ENCODE results near the gene EP300.
A peak's percentile ranks its signal among the peaks of the same experiment; 100 is the strongest.

Gene EP300

DNA sequence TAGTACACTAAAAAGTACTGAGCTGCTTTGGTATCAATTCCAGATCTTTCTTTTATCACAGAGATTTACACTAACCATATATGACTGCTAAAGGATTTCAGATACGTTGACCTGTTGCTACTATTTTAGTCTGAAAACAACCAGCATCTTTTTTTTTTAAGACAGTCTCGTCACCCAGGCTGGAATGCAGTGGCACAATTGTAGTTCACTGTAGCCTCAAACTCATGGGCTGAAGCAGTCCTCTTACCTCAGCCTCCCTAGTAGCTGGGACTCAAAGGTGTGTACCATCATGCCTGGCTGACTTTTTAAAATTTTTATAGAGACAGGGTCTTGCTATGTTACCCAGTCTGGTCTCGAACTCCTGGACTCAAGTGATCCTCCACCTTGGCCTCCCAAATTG, 88.5 kb downstream of the EP300 start (continued):
- TF ChIP-seq, protein P1, sequence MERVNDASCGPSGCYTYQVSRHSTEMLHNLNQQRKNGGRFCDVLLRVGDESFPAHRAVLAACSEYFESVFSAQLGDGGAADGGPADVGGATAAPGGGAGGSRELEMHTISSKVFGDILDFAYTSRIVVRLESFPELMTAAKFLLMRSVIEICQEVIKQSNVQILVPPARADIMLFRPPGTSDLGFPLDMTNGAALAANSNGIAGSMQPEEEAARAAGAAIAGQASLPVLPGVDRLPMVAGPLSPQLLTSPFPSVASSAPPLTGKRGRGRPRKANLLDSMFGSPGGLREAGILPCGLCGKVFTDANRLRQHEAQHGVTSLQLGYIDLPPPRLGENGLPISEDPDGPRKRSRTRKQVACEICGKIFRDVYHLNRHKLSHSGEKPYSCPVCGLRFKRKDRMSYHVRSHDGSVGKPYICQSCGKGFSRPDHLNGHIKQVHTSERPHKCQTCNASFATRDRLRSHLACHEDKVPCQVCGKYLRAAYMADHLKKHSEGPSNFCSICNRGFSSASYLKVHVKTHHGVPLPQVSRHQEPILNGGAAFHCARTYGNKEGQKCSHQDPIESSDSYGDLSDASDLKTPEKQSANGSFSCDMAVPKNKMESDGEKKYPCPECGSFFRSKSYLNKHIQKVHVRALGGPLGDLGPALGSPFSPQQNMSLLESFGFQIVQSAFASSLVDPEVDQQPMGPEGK (CRISPR knock-in tag; IDR thresholded peaks at IDR 0.05; ENCODE audit: borderline replicate concordance), result no peak
- no peak for TF ChIP-seq SNAI2 (CRISPR knock-in tag; IDR thresholded peaks at IDR 0.05)
- TF ChIP-seq ZFP3 (CRISPR knock-in tag; IDR thresholded peaks at IDR 0.05), result no peak
- TF ChIP-seq TOX (CRISPR knock-in tag; IDR thresholded peaks at IDR 0.05; ENCODE audit: borderline replicate concordance), result no peak
- no peak for TF ChIP-seq ZNF8 (CRISPR knock-in tag; IDR thresholded peaks at IDR 0.05)
- no peak for TF ChIP-seq BACH2 (CRISPR knock-in tag; IDR thresholded peaks at IDR 0.05; ENCODE audit: borderline replicate concordance)
- TF ChIP-seq ZC3H10 (CRISPR knock-in tag; IDR thresholded peaks at IDR 0.05), result no peak
- no peak for TF ChIP-seq ESRRG (CRISPR knock-in tag; IDR thresholded peaks at IDR 0.05)
- no peak for TF ChIP-seq ISL1 (CRISPR knock-in tag; IDR thresholded peaks at IDR 0.05)

DNA sequence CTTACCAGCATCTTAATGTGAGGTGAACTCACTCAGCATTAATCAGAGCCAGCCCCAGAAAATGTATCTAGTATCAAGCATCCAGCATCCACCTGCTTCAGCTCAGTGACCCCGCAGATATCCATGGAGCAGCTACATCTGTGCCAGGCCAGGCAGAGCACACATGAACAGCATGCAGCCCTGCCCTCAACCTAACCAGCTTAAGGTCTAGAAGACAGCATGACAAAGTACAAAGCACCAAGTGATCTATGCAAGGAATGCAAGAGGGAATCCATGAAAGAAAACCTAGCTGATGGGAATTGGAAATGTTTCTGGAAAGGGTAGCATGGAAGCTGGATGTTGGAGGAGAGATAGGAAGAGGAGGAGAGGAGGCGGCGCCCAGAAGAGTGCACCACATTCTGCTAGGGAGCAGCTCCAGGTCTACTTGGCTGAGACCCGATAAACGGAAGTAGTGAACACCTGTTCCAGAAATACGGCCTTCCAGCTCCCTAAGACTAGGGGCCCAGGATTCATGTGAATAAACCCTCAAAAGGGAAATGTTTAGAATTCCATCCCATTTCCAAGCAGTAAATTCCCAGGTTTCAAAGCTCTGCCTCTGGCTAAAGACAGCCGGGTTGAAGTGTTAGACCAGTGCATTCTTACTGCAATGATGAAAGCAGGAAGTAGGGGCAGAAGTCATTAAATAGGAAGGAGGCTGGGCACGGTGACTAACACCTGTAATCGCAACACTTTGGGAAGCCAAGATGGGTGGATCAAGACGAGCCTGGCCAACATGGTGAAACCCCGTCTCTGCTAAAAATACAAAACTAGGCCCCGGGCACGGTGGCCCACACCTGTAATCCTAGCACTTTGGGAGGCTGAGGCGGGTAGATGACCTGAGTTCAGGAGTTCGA, 89.2 kb downstream of the EP300 start:
- ATAC-seq, result peak; percentile 19; the same call in 1 of the 3 replicates
- TF ChIP-seq, protein P2, sequence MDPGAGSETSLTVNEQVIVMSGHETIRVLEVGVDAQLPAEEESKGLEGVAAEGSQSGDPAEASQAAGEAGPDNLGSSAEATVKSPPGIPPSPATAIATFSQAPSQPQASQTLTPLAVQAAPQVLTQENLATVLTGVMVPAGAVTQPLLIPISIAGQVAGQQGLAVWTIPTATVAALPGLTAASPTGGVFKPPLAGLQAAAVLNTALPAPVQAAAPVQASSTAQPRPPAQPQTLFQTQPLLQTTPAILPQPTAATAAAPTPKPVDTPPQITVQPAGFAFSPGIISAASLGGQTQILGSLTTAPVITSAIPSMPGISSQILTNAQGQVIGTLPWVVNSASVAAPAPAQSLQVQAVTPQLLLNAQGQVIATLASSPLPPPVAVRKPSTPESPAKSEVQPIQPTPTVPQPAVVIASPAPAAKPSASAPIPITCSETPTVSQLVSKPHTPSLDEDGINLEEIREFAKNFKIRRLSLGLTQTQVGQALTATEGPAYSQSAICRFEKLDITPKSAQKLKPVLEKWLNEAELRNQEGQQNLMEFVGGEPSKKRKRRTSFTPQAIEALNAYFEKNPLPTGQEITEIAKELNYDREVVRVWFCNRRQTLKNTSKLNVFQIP (CRISPR knock-in tag; IDR thresholded peaks at IDR 0.05; ENCODE audit: borderline replicate concordance, low read depth), result no peak
- no peak for TF ChIP-seq ZNF8 (CRISPR knock-in tag; IDR thresholded peaks at IDR 0.05)
- TF ChIP-seq ISL1 (CRISPR knock-in tag; IDR thresholded peaks at IDR 0.05), result no peak
- no peak for TF ChIP-seq ZFP3 (CRISPR knock-in tag; IDR thresholded peaks at IDR 0.05)
- no peak for TF ChIP-seq SNAI2 (CRISPR knock-in tag; IDR thresholded peaks at IDR 0.05)
- TF ChIP-seq ZNF565 (CRISPR knock-in tag; conservative IDR thresholded peaks at IDR 0.05; ENCODE audit: low read depth), result no peak
- TF ChIP-seq ZC3H10 (CRISPR knock-in tag; IDR thresholded peaks at IDR 0.05), result no peak
- no peak for TF ChIP-seq PPARA (CRISPR knock-in tag; IDR thresholded peaks at IDR 0.05; ENCODE audit: borderline replicate concordance)

DNA sequence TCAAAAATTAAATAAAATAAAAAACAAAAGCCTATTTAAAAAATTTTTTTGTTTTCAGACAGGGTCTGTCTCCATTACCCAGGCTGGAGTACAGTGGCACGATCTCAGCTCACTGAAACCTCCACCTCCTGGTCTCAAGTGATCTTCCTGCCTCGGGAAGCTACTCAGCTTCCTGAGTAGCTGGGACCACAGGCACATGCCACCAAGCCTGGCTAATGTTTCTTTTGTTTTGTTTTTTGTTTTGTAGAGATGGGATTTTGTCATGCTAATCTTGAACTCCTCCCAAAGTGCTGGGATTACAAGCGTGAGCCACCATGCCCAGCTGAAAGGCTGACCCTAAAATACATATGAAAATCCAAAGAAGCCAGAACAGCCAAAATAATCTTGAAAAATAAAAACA, 92.3 kb downstream of the EP300 start:
- ATAC-seq, result no peak
- TF ChIP-seq CSDC2 (CRISPR knock-in tag; IDR thresholded peaks at IDR 0.05) (no peak), ISL1 (CRISPR knock-in tag; IDR thresholded peaks at IDR 0.05) (no peak)

DNA sequence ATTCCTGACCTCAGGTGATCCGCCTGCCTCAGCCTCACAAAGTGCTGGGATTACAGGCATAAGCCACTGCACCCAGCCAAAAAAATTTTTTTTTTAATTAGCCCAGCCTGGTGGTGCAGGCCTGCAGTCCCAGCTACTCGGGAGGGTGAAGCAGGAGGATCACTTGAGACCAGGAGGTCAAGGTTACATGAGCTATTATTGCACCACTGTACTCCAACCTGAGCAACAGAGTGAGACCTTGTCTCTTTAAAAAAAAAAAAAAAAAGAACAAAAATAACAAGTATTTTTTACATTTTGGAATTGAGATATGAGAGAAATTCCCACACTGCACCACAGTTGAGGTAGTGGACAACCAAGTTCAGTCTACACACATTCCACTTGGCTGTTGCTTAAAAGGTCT, 99.1 kb downstream of the EP300 start:
- TF ChIP-seq, protein P2 (CRISPR knock-in tag; IDR thresholded peaks at IDR 0.05; ENCODE audit: borderline replicate concordance, low read depth), result no peak
- TF ChIP-seq PPARA (CRISPR knock-in tag; IDR thresholded peaks at IDR 0.05; ENCODE audit: borderline replicate concordance) (no peak), BACH2 (CRISPR knock-in tag; IDR thresholded peaks at IDR 0.05; ENCODE audit: borderline replicate concordance) (no peak), RARB (CRISPR knock-in tag; IDR thresholded peaks at IDR 0.05) (no peak), GLIS3 (CRISPR knock-in tag; IDR thresholded peaks at IDR 0.05) (no peak), OSR1 (CRISPR knock-in tag; IDR thresholded peaks at IDR 0.05) (no peak), CSDC2 (CRISPR knock-in tag; IDR thresholded peaks at IDR 0.05) (no peak), TCF4 (CRISPR knock-in tag; IDR thresholded peaks at IDR 0.05; ENCODE audit: borderline replicate concordance) (no peak), ZFP30 (CRISPR knock-in tag; IDR thresholded peaks at IDR 0.05) (no peak), ESRRG (CRISPR knock-in tag; IDR thresholded peaks at IDR 0.05) (no peak), ZNF565 (CRISPR knock-in tag; conservative IDR thresholded peaks at IDR 0.05; ENCODE audit: low read depth) (no peak), ZNF70 (CRISPR knock-in tag; IDR thresholded peaks at IDR 0.05) (no peak), ZNF8 (CRISPR knock-in tag; IDR thresholded peaks at IDR 0.05) (no peak), ZC3H10 (CRISPR knock-in tag; IDR thresholded peaks at IDR 0.05) (no peak), TOX (CRISPR knock-in tag; IDR thresholded peaks at IDR 0.05; ENCODE audit: borderline replicate concordance) (no peak), ZFP3 (CRISPR knock-in tag; IDR thresholded peaks at IDR 0.05) (no peak)
- TF ChIP-seq, protein P1 (CRISPR knock-in tag; IDR thresholded peaks at IDR 0.05; ENCODE audit: borderline replicate concordance), result no peak
- TF ChIP-seq, protein P3, sequence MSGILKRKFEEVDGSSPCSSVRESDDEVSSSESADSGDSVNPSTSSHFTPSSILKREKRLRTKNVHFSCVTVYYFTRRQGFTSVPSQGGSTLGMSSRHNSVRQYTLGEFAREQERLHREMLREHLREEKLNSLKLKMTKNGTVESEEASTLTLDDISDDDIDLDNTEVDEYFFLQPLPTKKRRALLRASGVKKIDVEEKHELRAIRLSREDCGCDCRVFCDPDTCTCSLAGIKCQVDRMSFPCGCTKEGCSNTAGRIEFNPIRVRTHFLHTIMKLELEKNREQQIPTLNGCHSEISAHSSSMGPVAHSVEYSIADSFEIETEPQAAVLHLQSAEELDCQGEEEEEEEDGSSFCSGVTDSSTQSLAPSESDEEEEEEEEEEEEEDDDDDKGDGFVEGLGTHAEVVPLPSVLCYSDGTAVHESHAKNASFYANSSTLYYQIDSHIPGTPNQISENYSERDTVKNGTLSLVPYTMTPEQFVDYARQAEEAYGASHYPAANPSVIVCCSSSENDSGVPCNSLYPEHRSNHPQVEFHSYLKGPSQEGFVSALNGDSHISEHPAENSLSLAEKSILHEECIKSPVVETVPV (CRISPR knock-in tag; IDR thresholded peaks at IDR 0.05), result no peak
- TF ChIP-seq, protein P4, sequence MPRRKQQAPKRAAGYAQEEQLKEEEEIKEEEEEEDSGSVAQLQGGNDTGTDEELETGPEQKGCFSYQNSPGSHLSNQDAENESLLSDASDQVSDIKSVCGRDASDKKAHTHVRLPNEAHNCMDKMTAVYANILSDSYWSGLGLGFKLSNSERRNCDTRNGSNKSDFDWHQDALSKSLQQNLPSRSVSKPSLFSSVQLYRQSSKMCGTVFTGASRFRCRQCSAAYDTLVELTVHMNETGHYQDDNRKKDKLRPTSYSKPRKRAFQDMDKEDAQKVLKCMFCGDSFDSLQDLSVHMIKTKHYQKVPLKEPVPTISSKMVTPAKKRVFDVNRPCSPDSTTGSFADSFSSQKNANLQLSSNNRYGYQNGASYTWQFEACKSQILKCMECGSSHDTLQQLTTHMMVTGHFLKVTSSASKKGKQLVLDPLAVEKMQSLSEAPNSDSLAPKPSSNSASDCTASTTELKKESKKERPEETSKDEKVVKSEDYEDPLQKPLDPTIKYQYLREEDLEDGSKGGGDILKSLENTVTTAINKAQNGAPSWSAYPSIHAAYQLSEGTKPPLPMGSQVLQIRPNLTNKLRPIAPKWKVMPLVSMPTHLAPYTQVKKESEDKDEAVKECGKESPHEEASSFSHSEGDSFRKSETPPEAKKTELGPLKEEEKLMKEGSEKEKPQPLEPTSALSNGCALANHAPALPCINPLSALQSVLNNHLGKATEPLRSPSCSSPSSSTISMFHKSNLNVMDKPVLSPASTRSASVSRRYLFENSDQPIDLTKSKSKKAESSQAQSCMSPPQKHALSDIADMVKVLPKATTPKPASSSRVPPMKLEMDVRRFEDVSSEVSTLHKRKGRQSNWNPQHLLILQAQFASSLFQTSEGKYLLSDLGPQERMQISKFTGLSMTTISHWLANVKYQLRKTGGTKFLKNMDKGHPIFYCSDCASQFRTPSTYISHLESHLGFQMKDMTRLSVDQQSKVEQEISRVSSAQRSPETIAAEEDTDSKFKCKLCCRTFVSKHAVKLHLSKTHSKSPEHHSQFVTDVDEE (CRISPR knock-in tag; IDR thresholded peaks at IDR 0.05), result no peak

More for the DNA sequence above, 99.1 kb downstream of the EP300 start:
- no peak for ATAC-seq

All from SK-N-SH treated with all-trans-retinoic acid at 6 μM for 48 hours (cell line).